H9 (cell line): ENCODE data around the gene PLAGL1. TPM values are rescaled to one million over a fixed set of nuclear protein-coding genes. Genes with fewer than 3 reads are reported as not detected.

Source experiments
- DNase-seq: peaks from one replicate; pipeline ENCODE4 v3.0.0-alpha.2; 2017
- H2AFZ ChIP-seq: one replicate; pipeline ENCODE4 v1.6.1; 2013; ENCODE audit warnings: mild to moderate bottlenecking, low read length, control low read depth, moderate library complexity
- H2AK5ac ChIP-seq: 2 replicates; pipeline ENCODE4 v1.6.1; 2013; ENCODE audit warnings: low read length, control low read depth, mixed read lengths; ENCODE audit not compliant: insufficient read length
- H2BK120ac ChIP-seq: one replicate; pipeline ENCODE4 v1.6.1; 2013; ENCODE audit warnings: low read depth, mild to moderate bottlenecking, low read length, control low read depth, inconsistent platforms; ENCODE audit not compliant: poor library complexity, severe bottlenecking
- H2BK12ac ChIP-seq: 2 replicates; pipeline ENCODE4 v1.6.1; 2013; ENCODE audit warnings: low read length, control low read depth, mixed read lengths, low read depth; ENCODE audit not compliant: insufficient read length
- H2BK15ac ChIP-seq: 2 replicates; pipeline ENCODE4 v1.6.1; 2013; ENCODE audit warnings: low read depth, low read length, control low read depth
- H2BK20ac ChIP-seq: one replicate; pipeline ENCODE4 v1.6.1; 2013; ENCODE audit warnings: low read depth, mild to moderate bottlenecking, low read length, control low read depth, inconsistent platforms; ENCODE audit not compliant: poor library complexity, severe bottlenecking
- H2BK5ac ChIP-seq: 2 replicates; pipeline ENCODE4 v1.6.1; 2013; ENCODE audit warnings: low read length, control low read depth, mixed read lengths; ENCODE audit not compliant: insufficient read length
- H3K14ac ChIP-seq: 2 replicates; pipeline ENCODE4 v1.6.1; 2013; ENCODE audit warnings: low read length, control low read depth; ENCODE audit not compliant: insufficient read depth
- H3K18ac ChIP-seq: 2 replicates; pipeline ENCODE4 v1.6.1; 2013; ENCODE audit warnings: low read depth, mild to moderate bottlenecking, mixed read lengths, low read length, control low read depth; ENCODE audit not compliant: insufficient read length
- H3K23ac ChIP-seq: 2 replicates; pipeline ENCODE4 v1.6.1; 2013; ENCODE audit warnings: low read length, control low read depth, mixed read lengths, low read depth; ENCODE audit not compliant: insufficient read length
- H3K23me2 ChIP-seq: 2 replicates; pipeline ENCODE4 v1.6.1; 2013; ENCODE audit warnings: low read depth, mild to moderate bottlenecking, mixed read lengths, low read length, control low read depth; ENCODE audit not compliant: insufficient read length, poor library complexity, severe bottlenecking
- H3K27ac ChIP-seq: 2 replicates; pipeline ENCODE4 v1.5.1; 2013; ENCODE audit warnings: low read length, control low read depth, mixed read lengths, low read depth; ENCODE audit not compliant: insufficient read length
- H3K27me3 ChIP-seq: 2 replicates; pipeline ENCODE4 v1.6.1; 2013; ENCODE audit warnings: low read length, control low read depth, inconsistent platforms; ENCODE audit not compliant: insufficient read depth
- H3K4ac ChIP-seq: 2 replicates; pipeline ENCODE4 v1.6.1; 2013; ENCODE audit warnings: low read depth, mild to moderate bottlenecking, control low read depth, inconsistent platforms, low read length, moderate library complexity
- H3K4me1 ChIP-seq: 2 replicates; pipeline ENCODE4 v1.6.1; 2013; ENCODE audit warnings: low read length, control low read depth, inconsistent platforms; ENCODE audit not compliant: insufficient read depth
- H3K4me2 ChIP-seq: 2 replicates; pipeline ENCODE4 v1.6.1; 2013; ENCODE audit warnings: low read length, control low read depth, mixed read lengths; ENCODE audit not compliant: insufficient read length, insufficient read depth
- H3K56ac ChIP-seq: 2 replicates; pipeline ENCODE4 v1.6.1; 2013; ENCODE audit warnings: low read depth, mild to moderate bottlenecking, mixed read lengths, low read length, control low read depth; ENCODE audit not compliant: insufficient read length
- H3K79me1 ChIP-seq: 2 replicates; pipeline ENCODE4 v1.6.1; 2013; ENCODE audit warnings: low read depth, mild to moderate bottlenecking, moderate library complexity, low read length, control low read depth, inconsistent platforms; ENCODE audit not compliant: insufficient read depth, poor library complexity, severe bottlenecking
- H3K79me2 ChIP-seq: 2 replicates; pipeline ENCODE4 v1.6.1; 2013; ENCODE audit warnings: low read length, control low read depth, inconsistent platforms; ENCODE audit not compliant: insufficient read depth
- H3K9ac ChIP-seq: 2 replicates; pipeline ENCODE4 v1.6.1; 2013; ENCODE audit warnings: low read length, control low read depth, mixed read lengths; ENCODE audit not compliant: insufficient read length; ENCODE audit errors: extremely low read depth
- H3K9me3 ChIP-seq: one replicate; pipeline ENCODE4 v1.6.1; 2013; ENCODE audit warnings: low read depth, low read length, inconsistent platforms; ENCODE audit not compliant: control insufficient read depth
- H3T11ph ChIP-seq: one replicate; pipeline ENCODE4 v1.6.1; 2013; ENCODE audit warnings: mild to moderate bottlenecking, low read length, control low read depth, inconsistent platforms
- H4K20me1 ChIP-seq: one replicate; pipeline ENCODE4 v1.6.1; 2013; ENCODE audit not compliant: control insufficient read depth, insufficient read length, insufficient read depth
- H4K5ac ChIP-seq: 2 replicates; pipeline ENCODE4 v1.6.1; 2013; ENCODE audit warnings: low read depth, mild to moderate bottlenecking, mixed read lengths, low read length, control low read depth; ENCODE audit not compliant: insufficient read length
- H4K8ac ChIP-seq: replicated peaks from 2 replicates; pipeline ENCODE4 v1.6.1; 2013; ENCODE audit warnings: low read length, control low read depth, mixed read lengths, low read depth; ENCODE audit not compliant: insufficient read length
- H4K91ac ChIP-seq: 2 replicates; pipeline ENCODE4 v1.6.1; 2013; ENCODE audit warnings: low read depth, mild to moderate bottlenecking, moderate library complexity, mixed read lengths, low read length, control low read depth; ENCODE audit not compliant: insufficient read length
- H3K27ac Mint-ChIP-seq, 3 experiments: 2 replicates in 2 of 3; 3 replicates in 1 of 3; pipeline ENCODE4 v1.8.0; 2020 to 2021; ENCODE audit warnings: mixed read lengths in 3 of 3, mild to moderate bottlenecking in 1 of 3, moderate library complexity in 1 of 3
- H3K27me3 Mint-ChIP-seq: 2 replicates; pipeline ENCODE4 v1.8.0; 2021; ENCODE audit warnings: low read depth, mild to moderate bottlenecking, moderate library complexity, mixed read lengths
- H3K36me3 Mint-ChIP-seq, 3 experiments: 2 replicates in 2 of 3; 3 replicates in 1 of 3; pipeline ENCODE4 v1.8.0; 2020 to 2021; ENCODE audit warnings: low read depth in 3 of 3, mixed read lengths in 3 of 3; ENCODE audit not compliant: insufficient read depth in 1 of 3
- H3K4me1 Mint-ChIP-seq, 2 experiments: 2 replicates each; pipeline ENCODE4 v1.8.0; 2020; ENCODE audit warnings: mixed read lengths in 2 of 2
- H3K4me3 Mint-ChIP-seq, 2 experiments: 2 replicates in 1 of 2; 3 replicates in 1 of 2; pipeline ENCODE4 v1.8.0; 2020 to 2021; ENCODE audit warnings: mild to moderate bottlenecking in 2 of 2, mixed read lengths in 2 of 2, moderate library complexity in 1 of 2
- H3K9me3 Mint-ChIP-seq, 2 experiments: 2 replicates in 1 of 2; 3 replicates in 1 of 2; pipeline ENCODE4 v1.8.0; 2020; ENCODE audit warnings: mild to moderate bottlenecking in 2 of 2, mixed read lengths in 2 of 2, moderate library complexity in 1 of 2
- WGBS: extraction: QIAGEN DNeasy Blood & Tissue Kit; methylation state at CpG from one replicate; pipeline ENCODE4 v1.1.7; 2013; ENCODE audit warnings: missing lambda C conversion rate, low lambda C conversion rate, mixed read lengths; ENCODE audit not compliant: insufficient read length; ENCODE audit errors: extremely low coverage; 5-methylcytosine and 5-hydroxymethylcytosine counted together
- total RNA-seq: library from RNA; stranded (reverse); gene quantifications from 2 replicates; pipeline ENCODE4 v1.2.1, GENCODE V29; 2021
- TF ChIP-seq, protein P1 (sequence below): fragments of 200-600 bp; sonication (generic); conservative IDR thresholded peaks from 3 replicates; pipeline ENCODE4 v1.8.0; 2021; ENCODE audit warnings: antibody characterized with exemption, mild to moderate bottlenecking

PLAGL1 gene
- total RNA-seq, 1 experiment from 2014 or later: 1.9 TPM

GRCh38 chr6:143941852-143942627 lies 66.0 kb downstream of the PLAGL1 start:
- Histone ChIP-seq H3K4me1 (peaks cover 2% of the 10 kb centered on the region; the same call in 1 of the 2 replicates), H2BK120ac (no peak overlapping the region), H3K79me1 (no peaks in the 10 kb centered on the region), H4K5ac (no peak overlapping the region), H3K79me2 (no peaks in the 10 kb centered on the region), H3K27ac (no peak overlapping the region), H3T11ph (no peak overlapping the region), H3K14ac (no peak overlapping the region), H2AFZ (no peak overlapping the region), H3K23ac (no peak overlapping the region), H4K20me1 (no peaks in the 10 kb centered on the region), H3K23me2 (no peaks in the 10 kb centered on the region), H3K9me3 (peaks cover under 1% of the 10 kb centered on the region), H2BK20ac (no peak overlapping the region), H2BK15ac (no peak overlapping the region), H3K4ac (no peak overlapping the region), H3K9ac (no peak overlapping the region), H3K56ac (no peak overlapping the region), H2BK12ac (no peak overlapping the region), H3K4me2 (no peak overlapping the region), H4K91ac (no peak overlapping the region), H2AK5ac (no peak overlapping the region), H4K8ac (no peak overlapping the region), H3K27me3 (no peaks in the 10 kb centered on the region), H2BK5ac (no peak overlapping the region), H3K18ac (no peak overlapping the region)
- Mint-ChIP-seq H3K4me1 (peaks cover 36 to 42% of the 10 kb centered on the region in 2 experiments), H3K27me3 (peaks cover 32% of the 10 kb centered on the region), H3K9me3 (peaks cover under 1 to 2% of the 10 kb centered on the region in 2 experiments; a peak in 2 of 5 replicates), H3K4me3 (no peak overlapping the region), H3K27ac (peak overlapping the region in 1 of 3 experiments; percentile 76; a peak in 1 of 7 replicates), H3K36me3 (no peaks in the 10 kb centered on the region)
- TF ChIP-seq, protein P1, sequence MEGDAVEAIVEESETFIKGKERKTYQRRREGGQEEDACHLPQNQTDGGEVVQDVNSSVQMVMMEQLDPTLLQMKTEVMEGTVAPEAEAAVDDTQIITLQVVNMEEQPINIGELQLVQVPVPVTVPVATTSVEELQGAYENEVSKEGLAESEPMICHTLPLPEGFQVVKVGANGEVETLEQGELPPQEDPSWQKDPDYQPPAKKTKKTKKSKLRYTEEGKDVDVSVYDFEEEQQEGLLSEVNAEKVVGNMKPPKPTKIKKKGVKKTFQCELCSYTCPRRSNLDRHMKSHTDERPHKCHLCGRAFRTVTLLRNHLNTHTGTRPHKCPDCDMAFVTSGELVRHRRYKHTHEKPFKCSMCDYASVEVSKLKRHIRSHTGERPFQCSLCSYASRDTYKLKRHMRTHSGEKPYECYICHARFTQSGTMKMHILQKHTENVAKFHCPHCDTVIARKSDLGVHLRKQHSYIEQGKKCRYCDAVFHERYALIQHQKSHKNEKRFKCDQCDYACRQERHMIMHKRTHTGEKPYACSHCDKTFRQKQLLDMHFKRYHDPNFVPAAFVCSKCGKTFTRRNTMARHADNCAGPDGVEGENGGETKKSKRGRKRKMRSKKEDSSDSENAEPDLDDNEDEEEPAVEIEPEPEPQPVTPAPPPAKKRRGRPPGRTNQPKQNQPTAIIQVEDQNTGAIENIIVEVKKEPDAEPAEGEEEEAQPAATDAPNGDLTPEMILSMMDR: peak; percentile 99
- no CpG with 5 or more reads among the region's 20 CpGs for WGBS
- peak; percentile 93 for DNase-seq
